A549 (cell line): ENCODE data around the gene FIZ1. TPM values are rescaled to one million over a fixed set of nuclear protein-coding genes. Genes with fewer than 3 reads are reported as not detected.

Source experiments
- ATAC-seq, 2 experiments: fragments of 200-7000 bp in 1 of 2; fragments of >200 bp in 1 of 2; cut with Nextera tagmentation in 1 of 2; cut with Tn5 transposase in 1 of 2; 3 replicates each; pipeline versions ENCODE4 v1.8.0 to v1.9.1; 2018 to 2020; ENCODE audit warnings: mild to moderate bottlenecking in 1 of 2, moderate library complexity in 1 of 2
- CTCF ChIA-PET: fragments of 300-600 bp; sonication (Branson Sonifier 250); formaldehyde crosslinking; extraction: SDS; loops from one replicate; lab custom pipeline; 2021; ENCODE audit warnings: antibody characterized with exemption, inconsistent platforms; lab: Yijun Ruan, JAX
- POLR2A ChIA-PET: fragments of 350-600 bp; formaldehyde crosslinking; extraction: SDS; loops from one replicate; lab custom pipeline; 2021; ENCODE audit warnings: antibody characterized with exemption, inconsistent platforms; lab: Yijun Ruan, JAX
- DNase-seq, 2 experiments: peaks; one replicate each; pipeline versions ENCODE4 v3.0.0 to v3.0.0-alpha.2; 2011 to 2016; ENCODE audit warnings: low read depth in 1 of 2, low spot score in 1 of 2
- FAIRE-seq: peaks from 2 replicates; lab custom pipeline; 2011; peaks lifted over from hg19 to GRCh38; lab: Jason Lieb, UNC
- H3K27ac ChIP-seq, 2 experiments: fragments of >200 bp; sonication (Bioruptor Twin); formaldehyde crosslinking; 3 replicates each; pipeline ENCODE4 v1.5.1; 2016 to 2017
- H3K4me1 ChIP-seq: fragments of >200 bp; sonication (Bioruptor Twin); formaldehyde crosslinking; 3 replicates; pipeline ENCODE4 v1.6.1; 2016
- H3K4me2 ChIP-seq: fragments of >200 bp; sonication (Bioruptor Twin); formaldehyde crosslinking; 3 replicates; pipeline ENCODE4 v1.6.1; 2016
- H3K4me3 ChIP-seq: fragments of >200 bp; sonication (Bioruptor Twin); formaldehyde crosslinking; 3 replicates; pipeline ENCODE4 v1.5.1; 2016
- H3K9me3 ChIP-seq: fragments of >200 bp; sonication (Bioruptor Twin); formaldehyde crosslinking; 3 replicates; pipeline ENCODE4 v1.6.1; 2016
- CBX2 ChIP-seq: fragments of 200-600 bp; sonication (generic); IDR thresholded peaks from 2 replicates; pipeline ENCODE4 v1.6.1; 2016; ENCODE audit warnings: low read depth, mild to moderate bottlenecking, borderline replicate concordance
- CBX8 ChIP-seq: fragments of 200-600 bp; sonication (generic); IDR thresholded peaks from 2 replicates; pipeline ENCODE4 v1.6.1; 2016
- EP300 ChIP-seq, 2 experiments: fragments of >200 bp; sonication (Bioruptor Twin); formaldehyde crosslinking; IDR thresholded peaks; 2 replicates in 1 of 2; 3 replicates in 1 of 2; pipeline ENCODE4 v1.6.1; 2016 to 2017
- FOSL2 ChIP-seq, 2 experiments: fragments of 450-650 bp in 1 of 2; fragments of >200 bp in 1 of 2; sonication (Bioruptor Twin) in 1 of 2; formaldehyde crosslinking; IDR thresholded peaks; 2 replicates each; pipeline versions ENCODE4 v1.5.0 to v1.6.1; 2016 to 2020; ENCODE audit warnings: mild to moderate bottlenecking in 1 of 2, moderate library complexity in 1 of 2
- FOXS1 ChIP-seq: fragments of 250-450 bp; sonication (Bioruptor Pico); IDR thresholded peaks from 2 replicates; pipeline ENCODE4 v1.5.0; 2020; ENCODE audit warnings: mild to moderate bottlenecking, moderate library complexity
- HOXB13 ChIP-seq: fragments of 250-450 bp; sonication (Bioruptor Pico); IDR thresholded peaks from 2 replicates; pipeline ENCODE4 v1.5.0; 2020; ENCODE audit warnings: low read depth, mild to moderate bottlenecking, moderate library complexity
- KDM5A ChIP-seq: fragments of 200-600 bp; sonication (generic); IDR thresholded peaks from 2 replicates; pipeline ENCODE4 v1.6.1; 2016; ENCODE audit warnings: antibody characterized with exemption, mild to moderate bottlenecking
- MYC ChIP-seq: IDR thresholded peaks from 2 replicates; pipeline ENCODE4 v1.6.1; 2012; ENCODE audit warnings: mild to moderate bottlenecking, inconsistent platforms, low read length, improper control_type of control experiment, borderline replicate concordance
- NPAS2 ChIP-seq: fragments of 250-450 bp; sonication (Bioruptor Pico); IDR thresholded peaks from 2 replicates; pipeline ENCODE4 v1.8.0; 2022; ENCODE audit warnings: mild to moderate bottlenecking, moderate library complexity, borderline replicate concordance
- NR3C1 ChIP-seq: fragments of >200 bp; sonication (Bioruptor Twin); formaldehyde crosslinking; IDR thresholded peaks from 3 replicates; pipeline ENCODE4 v1.6.1; 2017
- PHF8 ChIP-seq: fragments of 200-600 bp; sonication (generic); IDR thresholded peaks from 2 replicates; pipeline ENCODE4 v1.6.1; 2016; ENCODE audit warnings: low read depth, mild to moderate bottlenecking, antibody characterized with exemption, moderate library complexity, borderline replicate concordance
- ZFP36 ChIP-seq: fragments of 450-650 bp; IDR thresholded peaks from 2 replicates; pipeline ENCODE4 v1.6.1; 2014; ENCODE audit warnings: borderline replicate concordance; ENCODE audit not compliant: partially characterized antibody
- ZNF302 ChIP-seq: fragments of 250-450 bp; sonication (Bioruptor Pico); IDR thresholded peaks from 2 replicates; pipeline ENCODE4 v1.9.0; 2021; ENCODE audit warnings: inconsistent platforms, mild to moderate bottlenecking, moderate library complexity
- WGBS: methylation state at CpG from one replicate; pipeline ENCODE4 v1.1.6; 2017; ENCODE audit errors: missing lambda C conversion rate; 5-methylcytosine and 5-hydroxymethylcytosine counted together
- polyA plus RNA-seq, 4 experiments: library from polyadenylated mRNA; depleted of rRNA in 3 of 4; stranded (reverse); fragments of >200 nt; fragmentation: RNase III in 1 of 4; extraction: RNeasy Plus Mini Kit Qiagen cat#74134 plus additional on column Dnase treatment in 1 of 4; gene quantifications; 2 replicates in 3 of 4; 3 replicates in 1 of 4; pipeline ENCODE4 v1.2.3, GENCODE V29; 2011 to 2017
- TF ChIP-seq, protein P1 (sequence below): fragments of 250-450 bp; sonication (Bioruptor Pico); IDR thresholded peaks from 2 replicates; pipeline ENCODE4 v1.5.0; 2021; ENCODE audit warnings: mild to moderate bottlenecking, moderate library complexity, borderline replicate concordance
- TF ChIP-seq, protein P2 (sequence below): fragments of 200-600 bp; sonication (generic); IDR thresholded peaks from 2 replicates; pipeline ENCODE4 v1.6.1; 2016; ENCODE audit warnings: antibody characterized with exemption, mild to moderate bottlenecking, moderate library complexity
- TF ChIP-seq, protein P3 (sequence below): fragments of 250-450 bp; sonication (Bioruptor Pico); IDR thresholded peaks from 2 replicates; pipeline ENCODE4 v1.5.0; 2020; ENCODE audit warnings: low read depth, mild to moderate bottlenecking, moderate library complexity
- TF ChIP-seq, protein P4 (sequence below): fragments of >200 bp; sonication (Bioruptor Twin); formaldehyde crosslinking; IDR thresholded peaks from 2 replicates; pipeline ENCODE4 v1.6.1; 2016
- TF ChIP-seq, protein P5 (sequence below): IDR thresholded peaks from 2 replicates; pipeline ENCODE4 v1.6.1; 2012
- TF ChIP-seq, protein P6 (sequence below): IDR thresholded peaks from 2 replicates; pipeline ENCODE4 v1.6.1; 2012

The FIZ1 gene
- polyA plus RNA-seq, 2 of the 4 experiments (the other 2 are of a cell fraction) = 10.3 to 16.9 TPM

DNA sequence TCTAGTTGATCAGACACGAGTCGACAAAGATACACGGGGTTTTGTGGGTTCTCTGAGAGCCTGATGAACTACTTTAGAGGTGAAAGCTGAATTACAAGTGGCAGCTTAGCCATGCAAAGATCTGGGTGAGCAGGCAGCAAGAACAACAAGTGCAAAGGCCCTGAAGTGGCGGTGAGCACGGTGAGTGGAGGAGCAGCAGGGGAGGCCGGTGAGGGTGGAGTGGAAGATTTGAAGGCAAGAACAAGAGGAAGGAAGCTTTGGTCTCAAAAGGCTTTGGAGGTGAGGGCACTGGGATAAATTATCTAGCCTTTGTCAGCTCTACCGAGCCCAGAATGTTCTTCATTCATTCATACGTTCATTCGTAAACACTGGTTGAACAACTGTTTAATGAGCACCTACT lies 7.5 kb upstream of the FIZ1 start:
- H3K4me2 ChIP-seq = peak overlapping the region; percentile 86
- TF ChIP-seq, protein P1, sequence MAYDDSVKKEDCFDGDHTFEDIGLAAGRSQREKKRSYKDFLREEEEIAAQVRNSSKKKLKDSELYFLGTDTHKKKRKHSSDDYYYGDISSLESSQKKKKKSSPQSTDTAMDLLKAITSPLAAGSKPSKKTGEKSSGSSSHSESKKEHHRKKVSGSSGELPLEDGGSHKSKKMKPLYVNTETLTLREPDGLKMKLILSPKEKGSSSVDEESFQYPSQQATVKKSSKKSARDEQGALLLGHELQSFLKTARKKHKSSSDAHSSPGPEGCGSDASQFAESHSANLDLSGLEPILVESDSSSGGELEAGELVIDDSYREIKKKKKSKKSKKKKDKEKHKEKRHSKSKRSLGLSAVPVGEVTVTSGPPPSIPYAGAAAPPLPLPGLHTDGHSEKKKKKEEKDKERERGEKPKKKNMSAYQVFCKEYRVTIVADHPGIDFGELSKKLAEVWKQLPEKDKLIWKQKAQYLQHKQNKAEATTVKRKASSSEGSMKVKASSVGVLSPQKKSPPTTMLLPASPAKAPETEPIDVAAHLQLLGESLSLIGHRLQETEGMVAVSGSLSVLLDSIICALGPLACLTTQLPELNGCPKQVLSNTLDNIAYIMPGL (CRISPR knock-in tag) = no peak
- TF ChIP-seq, protein P2, sequence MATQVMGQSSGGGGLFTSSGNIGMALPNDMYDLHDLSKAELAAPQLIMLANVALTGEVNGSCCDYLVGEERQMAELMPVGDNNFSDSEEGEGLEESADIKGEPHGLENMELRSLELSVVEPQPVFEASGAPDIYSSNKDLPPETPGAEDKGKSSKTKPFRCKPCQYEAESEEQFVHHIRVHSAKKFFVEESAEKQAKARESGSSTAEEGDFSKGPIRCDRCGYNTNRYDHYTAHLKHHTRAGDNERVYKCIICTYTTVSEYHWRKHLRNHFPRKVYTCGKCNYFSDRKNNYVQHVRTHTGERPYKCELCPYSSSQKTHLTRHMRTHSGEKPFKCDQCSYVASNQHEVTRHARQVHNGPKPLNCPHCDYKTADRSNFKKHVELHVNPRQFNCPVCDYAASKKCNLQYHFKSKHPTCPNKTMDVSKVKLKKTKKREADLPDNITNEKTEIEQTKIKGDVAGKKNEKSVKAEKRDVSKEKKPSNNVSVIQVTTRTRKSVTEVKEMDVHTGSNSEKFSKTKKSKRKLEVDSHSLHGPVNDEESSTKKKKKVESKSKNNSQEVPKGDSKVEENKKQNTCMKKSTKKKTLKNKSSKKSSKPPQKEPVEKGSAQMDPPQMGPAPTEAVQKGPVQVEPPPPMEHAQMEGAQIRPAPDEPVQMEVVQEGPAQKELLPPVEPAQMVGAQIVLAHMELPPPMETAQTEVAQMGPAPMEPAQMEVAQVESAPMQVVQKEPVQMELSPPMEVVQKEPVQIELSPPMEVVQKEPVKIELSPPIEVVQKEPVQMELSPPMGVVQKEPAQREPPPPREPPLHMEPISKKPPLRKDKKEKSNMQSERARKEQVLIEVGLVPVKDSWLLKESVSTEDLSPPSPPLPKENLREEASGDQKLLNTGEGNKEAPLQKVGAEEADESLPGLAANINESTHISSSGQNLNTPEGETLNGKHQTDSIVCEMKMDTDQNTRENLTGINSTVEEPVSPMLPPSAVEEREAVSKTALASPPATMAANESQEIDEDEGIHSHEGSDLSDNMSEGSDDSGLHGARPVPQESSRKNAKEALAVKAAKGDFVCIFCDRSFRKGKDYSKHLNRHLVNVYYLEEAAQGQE = no peak
- TF ChIP-seq, protein P3, sequence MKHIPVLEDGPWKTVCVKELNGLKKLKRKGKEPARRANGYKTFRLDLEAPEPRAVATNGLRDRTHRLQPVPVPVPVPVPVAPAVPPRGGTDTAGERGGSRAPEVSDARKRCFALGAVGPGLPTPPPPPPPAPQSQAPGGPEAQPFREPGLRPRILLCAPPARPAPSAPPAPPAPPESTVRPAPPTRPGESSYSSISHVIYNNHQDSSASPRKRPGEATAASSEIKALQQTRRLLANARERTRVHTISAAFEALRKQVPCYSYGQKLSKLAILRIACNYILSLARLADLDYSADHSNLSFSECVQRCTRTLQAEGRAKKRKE (CRISPR knock-in tag) = no peak
- TF ChIP-seq KDM5A = no peak
- TF ChIP-seq CBX2 = no peak
- TF ChIP-seq ZFP36 = no peak
- TF ChIP-seq, protein P4, sequence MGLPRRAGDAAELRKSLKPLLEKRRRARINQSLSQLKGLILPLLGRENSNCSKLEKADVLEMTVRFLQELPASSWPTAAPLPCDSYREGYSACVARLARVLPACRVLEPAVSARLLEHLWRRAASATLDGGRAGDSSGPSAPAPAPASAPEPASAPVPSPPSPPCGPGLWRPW = no peak
- no peak for TF ChIP-seq MYC
- TF ChIP-seq NPAS2 (CRISPR knock-in tag) = no peak
- no peak for TF ChIP-seq EP300 (IDR thresholded peaks at IDR 0.05)
- TF ChIP-seq HOXB13 (CRISPR knock-in tag) = no peak
- TF ChIP-seq, protein P5, sequence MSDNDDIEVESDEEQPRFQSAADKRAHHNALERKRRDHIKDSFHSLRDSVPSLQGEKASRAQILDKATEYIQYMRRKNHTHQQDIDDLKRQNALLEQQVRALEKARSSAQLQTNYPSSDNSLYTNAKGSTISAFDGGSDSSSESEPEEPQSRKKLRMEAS = no peak
- H3K4me1 ChIP-seq = peaks cover 14% of the 10 kb centered on the region
- peak overlapping the region; percentile 82 for H3K4me3 ChIP-seq
- no peak for DNase-seq
- POLR2A ChIA-PET = interaction anchor here (0.9 to 3.2 kb wide), 8 partner anchors 10 to 267 kb away, joined by 3 to 33 read pairs (median 6); partner anchors contain the start of genes KMT5C, NAT14, ZNF579 and ZNF784
- peak overlapping the region in 1 of 2 experiments; percentile 95; a peak in 4 of 6 replicates for H3K27ac ChIP-seq
- ATAC-seq = no peak
- no peaks in the 10 kb centered on the region for H3K9me3 ChIP-seq
- WGBS = 77% methylated on average over 9 of the region's 9 CpGs
- CTCF ChIA-PET = interaction anchor here (0.6 to 16.7 kb wide), 46 partner anchors 8 to 543 kb away, joined by 3 to 348 read pairs (median 7); partner anchors contain the start of genes NAT14, ZNF579 and ZNF784
- FAIRE-seq = no peak

DNA sequence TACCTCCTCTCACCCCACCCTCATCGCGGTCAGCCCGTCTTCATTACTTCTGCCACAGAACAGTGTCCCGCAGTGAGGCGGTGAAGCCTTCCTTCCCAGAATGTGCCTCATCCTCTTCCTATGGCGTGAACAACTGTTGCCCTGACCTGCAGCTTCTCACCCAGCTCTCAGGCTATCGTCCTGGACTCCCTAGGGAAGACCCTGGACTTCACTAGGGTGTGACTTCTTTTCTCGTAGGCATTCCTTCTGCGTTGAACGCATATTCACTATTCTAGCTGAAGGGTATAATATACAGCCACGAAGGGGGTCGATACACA lies 7.1 kb upstream of the FIZ1 start:
- Histone ChIP-seq H3K4me3 (peak overlapping the region; percentile 82), H3K9me3 (no peaks in the 10 kb centered on the region), H3K4me2 (peak overlapping the region; percentile 86), H3K4me1 (peaks cover 17% of the 10 kb centered on the region), H3K27ac (peak overlapping the region; percentile 94 to 95)
- ChIA-PET POLR2A (interaction anchor here (0.6 to 3.2 kb wide), 13 partner anchors 10 to 267 kb away, joined by 3 to 33 read pairs (median 5); partner anchors contain the start of genes KMT5C, NAT14, UBE2S and ZNF579), CTCF (interaction anchor here (0.6 to 16.7 kb wide), 47 partner anchors 9 to 542 kb away, joined by 3 to 348 read pairs (median 7); partner anchors contain the start of genes NAT14, ZNF579 and ZNF784)
- WGBS = 24% methylated on average over 12 of the region's 12 CpGs
- FAIRE-seq = no peak
- DNase-seq = no peak
- TF ChIP-seq HOXB13 (CRISPR knock-in tag) (no peak), CBX8 (no peak), EP300 (IDR thresholded peaks at IDR 0.05) (no peak), NPAS2 (CRISPR knock-in tag) (no peak), FOSL2 (IDR thresholded peaks at IDR 0.05) (no peak), FOSL2 (CRISPR knock-in tag; IDR thresholded peaks at IDR 0.05) (no peak), FOXS1 (CRISPR knock-in tag) (no peak), NR3C1 (no peak), ZNF302 (no peak), PHF8 (no peak), KDM5A (no peak)
- TF ChIP-seq, protein P1 (CRISPR knock-in tag) = no peak
- TF ChIP-seq, protein P6, sequence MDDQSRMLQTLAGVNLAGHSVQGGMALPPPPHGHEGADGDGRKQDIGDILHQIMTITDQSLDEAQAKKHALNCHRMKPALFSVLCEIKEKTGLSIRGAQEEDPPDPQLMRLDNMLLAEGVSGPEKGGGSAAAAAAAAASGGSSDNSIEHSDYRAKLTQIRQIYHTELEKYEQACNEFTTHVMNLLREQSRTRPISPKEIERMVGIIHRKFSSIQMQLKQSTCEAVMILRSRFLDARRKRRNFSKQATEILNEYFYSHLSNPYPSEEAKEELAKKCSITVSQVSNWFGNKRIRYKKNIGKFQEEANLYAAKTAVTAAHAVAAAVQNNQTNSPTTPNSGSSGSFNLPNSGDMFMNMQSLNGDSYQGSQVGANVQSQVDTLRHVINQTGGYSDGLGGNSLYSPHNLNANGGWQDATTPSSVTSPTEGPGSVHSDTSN = no peak
- ATAC-seq = peak in 1 of 2 experiments; percentile 1; a peak in 3 of 6 replicates
